GM18505 (cell line): ENCODE results near the gene PTPN20.

Experiments used
- ATAC-seq: cut with Tn5 transposase; IDR thresholded peaks from one replicate; pipeline ENCODE4 v1.9.1; 2021; ENCODE audit not compliant: unreplicated experiment
- POLR2A ChIP-seq: IDR thresholded peaks from 4 replicates; pipeline ENCODE4 v1.6.1; 2011; ENCODE audit warnings: borderline replicate concordance; ENCODE audit not compliant: insufficient read depth, insufficient read length; ENCODE audit errors: extremely low read depth

The PTPN20 gene

DNA sequence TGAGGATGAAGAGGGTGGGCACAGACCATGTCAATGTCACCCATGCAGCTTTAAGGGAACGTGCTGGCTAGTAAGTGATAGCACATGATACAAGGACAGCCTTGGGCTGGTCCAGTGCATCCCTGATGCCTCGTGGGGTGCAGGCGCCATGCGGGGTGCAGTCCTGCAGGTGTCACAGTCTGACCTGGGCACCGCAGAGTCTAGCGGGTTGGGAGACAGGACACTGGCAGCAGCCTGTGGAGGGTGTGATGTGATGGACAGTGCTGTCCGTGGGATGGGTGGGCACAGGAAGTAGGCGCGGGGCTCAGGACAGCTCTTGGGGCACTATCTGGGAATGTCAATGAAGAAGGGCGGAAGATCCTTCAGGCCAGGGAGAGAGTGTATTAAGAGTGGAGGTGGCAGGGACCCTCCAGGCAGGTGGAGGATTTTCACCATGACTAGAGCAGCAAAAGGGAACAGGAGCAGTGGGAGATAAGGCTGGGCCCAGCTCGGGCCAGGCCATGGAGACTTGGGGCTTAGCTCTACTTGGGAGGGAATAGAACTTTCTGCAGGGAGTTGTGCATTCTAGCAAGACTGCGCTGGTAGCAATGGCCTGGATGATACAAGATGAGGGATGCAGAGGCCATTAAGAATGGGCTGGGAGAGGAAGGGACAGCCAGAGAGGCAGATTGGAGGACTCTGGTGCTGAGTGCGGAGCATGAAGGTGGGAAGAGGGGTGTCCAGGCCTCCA, 122.5 kb downstream of the PTPN20 start:
- no peak for TF ChIP-seq POLR2A
- no peak for ATAC-seq

GRCh38 chr10:47034441-47035051, 123.3 kb downstream of the PTPN20 start:
- no peak for TF ChIP-seq POLR2A
- no peak for ATAC-seq

DNA sequence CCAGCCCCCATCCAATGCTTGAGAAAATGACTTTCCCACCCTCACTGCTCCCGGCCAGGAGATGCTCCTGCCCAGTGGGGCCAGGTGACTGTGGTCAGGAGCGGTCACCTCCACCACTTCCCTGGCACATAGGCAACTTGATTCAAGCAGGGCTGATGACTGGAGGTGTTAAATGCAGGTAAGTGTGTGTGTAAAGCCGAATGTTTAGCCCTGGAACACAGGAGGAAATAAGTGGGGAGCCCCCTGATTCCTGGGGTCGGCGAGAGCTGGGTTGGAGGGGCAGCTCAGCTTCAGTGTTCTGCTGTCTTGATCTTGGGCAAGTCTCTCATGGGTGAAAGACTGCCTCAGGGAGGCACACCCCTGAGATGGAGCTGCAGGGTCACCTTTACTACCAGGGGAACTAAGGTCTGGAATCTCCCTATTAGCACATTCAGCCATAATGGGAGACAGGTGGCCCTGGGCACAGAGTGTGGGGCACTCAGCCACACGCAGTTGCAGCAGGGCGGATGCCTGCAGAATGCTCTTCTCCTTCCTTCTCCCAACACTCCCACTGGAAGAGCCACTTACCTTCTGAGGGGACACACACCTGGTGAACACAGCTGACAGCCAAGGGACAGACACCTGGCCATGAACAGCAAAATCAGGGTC, 124.1 kb downstream of the PTPN20 start:
- no peak for ATAC-seq
- no peak for TF ChIP-seq POLR2A

- no peak for TF ChIP-seq POLR2A
- ATAC-seq = no peak
Observed at GRCh38 chr10:47035819-47036337, 124.7 kb downstream of the PTPN20 start.

DNA sequence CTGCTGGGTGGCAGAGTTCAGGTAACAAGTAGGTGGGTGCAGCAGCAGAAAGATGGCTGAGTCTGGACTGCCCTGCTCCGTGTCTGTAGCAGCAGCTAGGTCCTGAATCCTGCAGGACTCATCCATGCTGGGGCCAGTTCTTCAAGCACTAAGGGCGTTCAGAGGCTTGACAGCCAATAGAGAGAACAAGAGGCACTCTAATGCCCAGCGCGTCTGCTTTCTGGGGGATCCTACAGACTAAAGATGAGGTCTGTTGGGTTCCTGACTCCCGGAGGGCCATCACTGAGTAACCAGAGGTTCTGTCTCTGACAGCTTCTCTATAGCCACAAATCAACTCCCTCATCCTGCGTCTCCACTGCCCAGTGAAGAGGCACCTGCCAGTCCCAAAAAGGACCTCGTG, 125.5 kb downstream of the PTPN20 start:
- no peak for ATAC-seq

DNA sequence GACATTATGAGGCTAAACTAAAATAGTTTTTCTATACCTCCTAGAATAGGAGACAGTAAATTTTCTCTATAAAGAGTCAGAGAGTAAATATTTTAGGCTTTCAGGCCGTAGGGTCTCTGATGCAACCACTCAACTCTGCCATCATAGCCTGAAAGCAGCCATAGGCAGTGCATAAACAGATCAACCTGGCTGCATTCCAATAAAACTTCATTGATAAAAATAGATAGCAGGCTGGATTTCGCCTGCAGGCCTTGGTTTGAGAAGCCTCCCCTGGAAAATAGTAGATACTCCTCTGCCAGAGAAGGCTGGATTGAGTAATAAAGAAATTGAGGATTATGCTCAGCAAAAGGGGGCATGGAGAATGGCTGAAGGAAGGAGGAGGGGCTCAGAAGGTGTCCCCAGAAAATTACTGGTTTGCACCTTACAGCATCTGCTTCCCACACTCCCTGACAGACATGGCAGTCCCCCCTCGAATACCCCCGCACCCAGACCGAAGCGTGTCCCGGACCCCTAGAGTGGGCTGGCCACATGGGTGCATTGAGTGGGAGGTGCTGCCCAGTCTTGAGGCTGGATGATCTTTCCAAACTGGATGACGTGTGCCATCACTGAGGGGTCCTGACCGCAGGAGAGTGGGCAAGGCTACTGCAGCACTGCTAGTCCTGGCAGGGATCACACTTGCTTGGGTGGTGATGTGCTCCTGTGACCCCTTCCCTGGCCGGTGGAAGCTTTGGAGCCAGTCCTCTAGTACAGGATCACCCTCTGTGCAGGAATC, 126.6 kb downstream of the PTPN20 start:
- ATAC-seq = no peak
- no peak for TF ChIP-seq POLR2A

More for the DNA sequence above, 125.5 kb downstream of the PTPN20 start:
- TF ChIP-seq POLR2A = no peak

DNA sequence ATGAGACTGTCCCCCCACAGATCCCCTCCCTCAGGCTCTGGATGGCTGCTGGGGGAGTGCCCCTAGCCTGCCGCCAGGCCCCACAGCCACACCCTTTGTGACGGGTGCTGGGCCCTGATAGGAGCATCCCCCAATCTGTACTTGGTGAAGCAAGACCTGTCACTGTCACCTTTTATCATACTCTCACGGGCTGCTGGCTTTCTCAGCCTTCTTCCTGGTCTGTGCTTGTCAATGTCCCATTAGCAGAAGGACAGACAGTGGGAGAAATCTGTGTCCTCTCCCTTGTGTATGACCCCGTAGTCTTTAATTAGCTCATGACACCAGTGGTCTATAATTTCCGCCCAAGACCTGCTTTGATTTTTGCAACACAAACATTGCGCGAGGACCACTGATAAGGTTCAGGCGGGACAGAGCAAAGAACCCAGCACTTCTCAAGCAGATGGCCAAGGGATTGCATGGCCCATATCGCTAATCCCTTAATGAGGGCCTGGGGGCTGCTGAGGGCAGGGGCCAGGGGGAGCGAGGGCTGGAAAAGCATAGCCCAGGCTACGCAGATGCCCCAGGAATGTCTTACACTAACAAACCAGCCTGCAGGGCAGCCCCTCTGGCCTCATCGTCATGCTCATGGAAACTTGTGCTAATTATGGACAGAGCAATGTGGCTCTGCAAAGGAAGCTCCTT, 127.8 kb downstream of the PTPN20 start:
- no peak for ATAC-seq
- no peak for TF ChIP-seq POLR2A

GRCh38 chr10:47039562-47039913, 128.3 kb downstream of the PTPN20 start:
- TF ChIP-seq POLR2A = no peak

DNA sequence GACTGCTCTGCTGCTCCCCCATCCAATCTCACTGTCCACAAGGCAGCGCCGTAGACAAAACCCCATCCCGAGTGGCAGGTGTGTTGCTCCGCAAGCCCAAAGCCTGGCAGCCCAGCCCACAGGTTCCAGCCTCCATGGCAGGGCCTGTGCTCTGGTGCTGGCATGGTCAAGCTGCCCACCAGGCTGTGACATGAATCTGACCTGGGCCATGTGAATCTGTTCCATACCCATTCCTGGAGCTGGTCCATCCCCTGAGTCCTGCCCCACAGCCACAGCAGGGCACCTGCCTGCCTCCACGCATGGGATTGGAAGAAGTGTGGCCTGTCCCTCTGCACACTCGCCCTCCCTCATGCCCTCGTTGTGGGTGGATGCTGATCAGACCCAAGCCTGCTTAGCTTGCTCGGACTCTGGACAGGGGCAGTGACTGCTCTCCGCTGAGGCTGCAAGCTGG, 128.8 kb downstream of the PTPN20 start:
- TF ChIP-seq POLR2A = no peak
- ATAC-seq = no peak

More at GRCh38 chr10:47039562-47039913, 128.3 kb downstream of the PTPN20 start:
- no peak for ATAC-seq

DNA sequence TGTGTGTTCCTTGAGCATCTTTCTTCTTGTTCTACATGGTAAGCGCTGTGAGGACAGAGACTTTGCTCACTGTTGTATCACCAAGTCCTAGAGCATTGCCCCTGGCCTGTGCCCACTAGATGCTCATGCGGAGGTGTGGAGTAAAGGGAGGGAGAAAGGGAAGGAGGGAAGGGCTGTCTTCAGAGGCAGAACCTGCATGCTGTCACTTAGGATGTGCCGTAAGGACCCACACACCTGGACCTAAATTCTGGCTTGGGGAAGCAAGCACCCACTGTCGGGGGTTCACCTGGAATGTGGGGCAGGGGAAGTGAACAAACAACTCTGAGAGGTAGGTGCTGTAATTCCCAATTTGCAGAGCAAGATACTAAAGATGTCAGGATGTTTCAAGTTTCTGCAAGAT, 129.5 kb downstream of the PTPN20 start:
- TF ChIP-seq POLR2A = no peak
- ATAC-seq = no peak

- no peak for ATAC-seq
- TF ChIP-seq POLR2A = no peak
Observed at GRCh38 chr10:47041396-47042198, 130.4 kb downstream of the PTPN20 start.

DNA sequence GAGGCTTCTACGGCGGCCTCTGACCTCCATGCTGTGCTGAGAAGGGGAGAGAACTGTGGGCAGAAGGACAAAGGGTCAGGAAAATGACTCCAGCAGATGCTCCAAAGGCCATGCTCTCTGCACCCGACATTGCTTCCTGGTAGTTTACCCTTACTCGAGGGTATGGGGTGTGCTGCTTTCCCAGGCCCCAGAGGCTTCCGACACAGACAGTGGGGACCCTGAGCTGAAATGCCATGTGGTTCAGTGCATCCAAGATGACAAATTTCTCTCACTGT, 130.9 kb downstream of the PTPN20 start:
- ATAC-seq = no peak
- TF ChIP-seq POLR2A = no peak
